Head of caudate nucleus (tissue), 42 donors: ENCODE measurements around the gene NEUROG1.
A peak's percentile ranks its signal among the peaks of the same experiment; 100 is the strongest.

Experiments
- DNase-seq, 42 donors: peaks; one replicate each; pipeline versions ENCODE4 v3.0.0 to v3.0.0-alpha.2; 2020 to 2021; ENCODE audit warnings: mixed read lengths in 7 of 42
- intact Hi-C: fragments of 100-400 bp; cut with DNase I; formaldehyde crosslinking; loops from one replicate; pipeline ENCODE4 v1.15.0; 2022

NEUROG1 gene, protein sequence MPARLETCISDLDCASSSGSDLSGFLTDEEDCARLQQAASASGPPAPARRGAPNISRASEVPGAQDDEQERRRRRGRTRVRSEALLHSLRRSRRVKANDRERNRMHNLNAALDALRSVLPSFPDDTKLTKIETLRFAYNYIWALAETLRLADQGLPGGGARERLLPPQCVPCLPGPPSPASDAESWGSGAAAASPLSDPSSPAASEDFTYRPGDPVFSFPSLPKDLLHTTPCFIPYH

DNA sequence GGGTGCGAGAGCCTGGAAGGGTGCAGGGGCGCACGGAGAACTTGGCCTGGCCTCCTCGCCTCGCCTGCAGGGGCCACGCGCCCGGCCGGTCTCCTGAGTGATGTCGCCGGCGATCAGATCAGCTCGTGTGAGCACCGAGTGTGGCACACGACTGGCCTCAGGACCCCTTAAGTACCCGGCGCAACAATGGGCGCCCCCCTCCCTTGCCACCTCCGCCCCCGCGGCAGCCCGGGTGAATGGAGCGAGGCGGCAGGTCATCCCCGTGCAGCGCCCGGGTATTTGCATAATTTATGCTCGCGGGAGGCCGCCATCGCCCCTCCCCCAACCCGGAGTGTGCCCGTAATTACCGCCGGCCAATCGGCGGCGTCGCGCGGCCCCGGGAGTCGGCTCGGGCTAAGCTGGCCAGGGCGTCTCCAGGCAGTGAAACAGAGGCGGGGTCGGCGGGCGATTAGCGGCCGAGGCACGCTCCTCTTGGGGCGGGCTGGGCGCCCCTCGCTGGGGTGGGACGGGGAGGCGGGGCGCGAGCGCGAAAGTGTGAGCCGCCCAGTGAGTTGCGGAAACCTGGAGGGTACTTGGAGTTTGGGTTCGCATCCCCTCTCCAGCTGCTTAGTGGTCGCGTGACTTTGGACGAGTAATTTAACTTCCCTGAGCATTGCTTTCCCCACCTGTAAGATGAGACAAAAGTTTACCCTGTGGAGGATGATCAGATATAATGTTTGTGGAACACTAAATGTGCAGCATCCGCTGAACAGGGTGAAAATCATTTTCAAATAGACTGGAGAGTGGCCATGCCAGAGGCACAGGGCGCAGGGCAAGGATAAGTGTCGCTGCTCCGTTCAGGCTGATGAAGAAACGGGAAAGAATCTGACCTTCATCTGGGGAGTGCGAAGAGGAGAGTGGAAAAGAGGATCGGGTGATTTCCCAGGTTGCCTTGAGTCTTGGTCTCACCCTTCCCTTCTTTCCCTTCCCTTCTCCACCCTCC is at the start of gene NEUROG1:
TSS of gene NEUROG1 (minus strand) at position 145 of the 982 bp plus-strand sequence. CDS start 274 bp downstream, outside the sequence.
- intact Hi-C loops, result no loop called here
- DNase-seq, result peak in 2 of 42 donors; percentile 27 to 42

DNA sequence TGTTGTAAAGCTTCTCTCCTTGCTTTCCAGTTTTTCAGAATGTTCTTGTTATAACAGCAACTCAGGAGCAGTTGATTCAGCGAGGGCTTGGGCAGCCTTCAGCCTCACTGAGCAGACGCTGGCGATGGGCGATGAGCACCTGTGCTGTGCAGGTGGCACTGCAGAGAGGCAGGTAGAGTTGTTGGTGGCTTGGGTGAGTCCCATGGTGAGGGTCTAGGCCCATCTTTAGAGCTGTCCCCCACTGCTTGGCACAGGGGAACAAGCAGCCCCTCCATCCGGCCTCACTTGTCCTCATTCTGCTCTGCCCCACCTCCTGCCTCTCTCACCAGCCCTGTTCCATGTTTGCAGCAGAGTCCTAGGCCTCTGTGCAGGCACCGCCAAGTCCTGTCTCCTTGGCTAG is 49.2 kb upstream of the NEUROG1 start:
- no peak for DNase-seq
- intact Hi-C loops, result no loop called here

DNA sequence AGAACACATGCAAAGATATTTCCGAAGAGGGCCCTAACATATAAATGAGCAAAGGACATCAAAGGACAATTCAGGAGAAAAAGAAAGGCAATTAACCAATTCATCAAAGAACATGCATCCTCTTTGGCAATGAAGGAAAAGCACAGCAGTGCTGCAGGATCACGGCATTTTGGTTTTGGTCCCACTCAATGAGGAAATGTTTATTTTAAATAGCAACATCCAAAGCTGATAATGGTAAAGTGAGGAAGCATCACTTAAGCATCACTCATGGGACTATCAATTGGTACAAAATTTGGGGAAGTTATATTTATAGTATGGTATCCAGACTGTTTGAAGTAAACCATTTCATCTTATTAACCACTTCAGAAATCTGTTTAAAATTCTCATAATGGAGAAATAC is 48.5 kb upstream of the NEUROG1 start:
- intact Hi-C loops, result no loop called here
- DNase-seq, result no peak

DNA sequence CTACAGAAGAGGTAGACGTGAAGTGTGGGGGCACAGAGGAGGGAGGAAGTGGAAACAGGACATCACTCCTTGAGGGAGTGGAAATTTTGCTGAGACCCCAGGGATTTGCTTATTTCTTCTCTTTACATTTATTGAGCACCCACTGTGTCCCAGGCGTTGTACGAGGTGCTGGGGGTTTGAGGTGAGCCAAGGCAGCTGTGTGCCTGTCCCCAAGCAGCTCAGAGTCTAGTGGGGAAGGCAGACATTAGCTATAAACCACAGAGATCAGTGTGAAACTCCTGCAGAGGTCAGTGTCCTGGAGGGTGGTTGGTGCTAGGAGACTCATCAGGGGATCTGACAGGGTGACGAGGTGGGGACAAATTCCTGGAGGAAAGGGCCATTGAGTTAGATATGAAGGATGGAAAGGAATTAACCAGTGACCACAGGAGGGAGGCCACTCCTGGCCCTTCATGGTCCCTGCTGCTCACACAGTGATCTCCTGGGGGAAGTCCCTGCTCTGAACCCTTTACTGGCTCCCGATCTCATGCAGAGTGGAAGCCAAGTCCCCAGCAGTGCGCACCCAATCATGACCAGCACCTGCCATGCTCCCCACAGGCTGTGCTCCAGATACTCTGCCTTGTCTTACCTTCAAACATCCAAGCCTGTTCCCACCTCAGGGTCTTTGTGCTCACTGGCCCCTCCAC is 46.5 kb upstream of the NEUROG1 start:
- no peak for DNase-seq
- intact Hi-C loops, result no loop called here

DNA sequence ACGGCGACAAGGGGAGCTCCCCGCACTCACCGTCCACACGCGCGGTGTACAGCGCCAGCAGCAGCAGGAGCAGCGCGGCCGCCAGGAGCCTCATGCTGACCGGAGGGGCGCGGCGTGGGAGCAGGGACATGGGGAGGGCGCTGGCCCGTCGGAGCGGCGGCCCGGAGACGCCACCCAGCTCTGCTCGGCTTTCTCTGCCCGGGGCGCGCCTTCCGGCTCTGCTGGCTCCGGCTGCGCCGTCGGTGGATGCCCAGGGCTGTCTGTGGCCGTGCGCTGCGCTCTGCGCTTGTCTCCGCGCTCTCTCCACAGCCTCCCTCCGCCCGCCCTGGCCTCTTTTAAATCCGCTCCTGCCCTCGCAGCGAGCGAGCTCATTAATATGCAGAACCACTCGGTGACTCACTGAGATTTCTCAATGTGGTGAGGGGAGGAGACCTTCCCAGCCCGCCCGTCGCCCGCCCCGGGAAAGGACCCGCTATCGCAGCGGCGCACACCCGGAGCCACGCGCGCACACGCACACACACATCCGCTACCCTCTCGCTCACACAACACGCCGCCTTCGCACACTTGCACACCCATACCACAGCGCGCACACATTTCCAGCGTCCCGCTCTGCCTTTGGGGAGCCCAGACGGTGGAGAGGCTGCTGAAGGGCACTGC is 43.0 kb upstream of the NEUROG1 start, which contains the start of gene CXCL14:
TSS of gene CXCL14 (minus strand) at position 307 of the 657 bp plus-strand sequence. CDS start at position 94, 213 bp downstream.
- peak; percentile 24 to 94 (median 75) for DNase-seq
- intact Hi-C loops, result no loop called here

DNA sequence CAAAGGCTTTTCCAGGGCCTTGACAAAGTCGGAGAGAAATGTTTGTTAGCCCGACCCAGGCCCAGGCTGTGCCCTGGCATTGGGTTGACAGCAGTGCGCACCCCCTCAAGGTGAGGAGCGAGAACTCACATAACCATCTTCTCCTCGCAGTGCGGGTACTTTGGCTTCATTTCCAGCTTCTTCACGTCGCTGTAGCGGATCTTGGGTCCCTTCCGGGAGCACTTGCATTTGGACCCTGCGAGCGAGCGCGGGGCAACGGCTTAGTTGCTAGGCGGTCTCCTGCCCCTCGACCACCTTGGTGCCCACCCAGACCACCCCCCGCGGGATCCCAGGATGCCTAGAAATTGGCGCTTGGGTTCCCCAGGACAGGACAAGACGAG is 42.5 kb upstream of the NEUROG1 start:
- DNase-seq, result no peak
- intact Hi-C loops, result no loop called here

DNA sequence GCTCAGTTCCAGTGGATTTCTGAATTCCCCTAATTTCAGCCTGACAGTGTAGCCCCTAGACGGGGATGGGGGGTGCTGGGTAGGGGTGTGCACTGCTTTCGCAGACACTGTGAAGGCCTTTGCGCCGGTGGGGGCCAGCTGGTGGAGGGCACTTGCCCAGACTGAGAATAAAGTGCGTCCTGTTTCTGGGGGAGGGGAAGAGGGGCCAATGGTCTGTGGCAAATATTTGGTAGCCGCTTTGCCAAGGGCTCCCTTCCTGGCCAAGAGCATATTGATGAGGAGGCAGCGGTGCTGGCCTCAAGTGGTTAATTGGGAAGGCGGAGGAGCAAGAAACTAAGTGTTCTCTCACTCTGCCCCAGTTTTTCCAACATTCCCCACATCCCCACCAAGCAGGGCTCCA is 41.7 kb upstream of the NEUROG1 start:
- intact Hi-C loops, result no loop called here
- DNase-seq, result peak in 4 of 42 donors; percentile 24 to 51 (median 34)

DNA sequence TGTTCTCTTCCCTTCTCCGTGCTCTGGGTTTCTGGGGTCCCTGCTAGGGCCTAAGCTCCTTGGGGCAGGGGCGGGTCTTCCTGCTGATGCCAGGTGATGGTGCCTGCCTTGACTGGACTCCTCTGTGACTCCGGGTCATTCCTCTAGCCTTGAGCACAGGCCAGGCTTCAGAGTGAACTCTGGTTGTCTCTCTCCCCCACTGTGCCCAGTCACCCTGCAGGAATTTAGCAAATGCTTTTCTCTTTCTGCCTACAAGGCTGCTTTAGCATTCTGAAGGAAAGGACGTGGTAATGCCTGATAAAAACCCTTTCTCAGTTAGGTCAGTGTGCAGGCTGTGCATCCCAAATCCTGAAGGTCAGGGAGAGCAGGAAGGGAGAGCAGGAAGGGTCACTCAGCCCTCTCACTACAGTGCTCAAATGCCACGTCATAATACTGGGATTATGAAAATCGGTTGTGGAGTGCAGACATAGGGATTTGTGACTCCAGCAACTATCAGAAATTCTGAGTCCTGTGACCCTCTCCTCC is 40.4 kb upstream of the NEUROG1 start:
- intact Hi-C loops, result no loop called here
- DNase-seq, result no peak

DNA sequence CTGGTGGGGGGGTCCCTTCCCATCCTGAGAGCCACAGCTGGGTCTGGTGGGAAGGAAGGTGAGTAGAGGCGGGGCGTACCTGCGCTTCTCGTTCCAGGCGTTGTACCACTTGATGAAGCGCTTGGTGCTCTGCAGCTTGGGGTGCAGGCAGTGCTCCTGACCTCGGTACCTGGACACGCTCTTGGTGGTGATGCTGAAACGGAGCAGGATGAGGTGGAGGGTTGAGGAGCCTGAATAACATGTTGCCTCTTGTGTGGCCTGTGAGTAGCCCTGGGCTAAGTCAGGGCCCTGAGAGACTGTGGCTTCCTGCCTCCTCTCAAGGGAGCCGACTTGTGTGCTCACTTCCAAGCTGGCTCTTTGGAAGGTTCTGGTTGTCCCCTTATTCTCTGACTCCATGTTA is 38.7 kb upstream of the NEUROG1 start:
- intact Hi-C loops, result no loop called here
- DNase-seq, result no peak

DNA sequence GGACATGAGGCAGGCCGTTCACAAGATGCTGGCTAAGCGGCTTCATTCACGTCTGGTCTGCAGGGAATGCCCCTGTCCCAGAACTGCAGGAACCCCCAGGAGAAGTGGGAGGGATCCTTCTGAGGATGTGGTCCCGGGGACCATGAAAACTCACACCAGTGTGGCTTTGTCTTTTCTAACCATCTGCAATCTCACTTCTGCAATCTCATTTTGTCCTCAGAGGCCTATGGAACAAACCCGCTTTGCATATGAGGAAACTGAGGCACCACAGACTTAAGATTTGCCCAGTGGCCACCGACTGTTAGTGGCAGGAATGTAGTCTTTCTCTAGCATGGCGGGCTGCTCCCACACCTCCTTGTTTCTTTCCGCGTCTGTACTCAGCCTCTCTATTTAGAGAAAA is 36.1 kb upstream of the NEUROG1 start:
- intact Hi-C loops, result no loop called here
- no peak for DNase-seq

DNA sequence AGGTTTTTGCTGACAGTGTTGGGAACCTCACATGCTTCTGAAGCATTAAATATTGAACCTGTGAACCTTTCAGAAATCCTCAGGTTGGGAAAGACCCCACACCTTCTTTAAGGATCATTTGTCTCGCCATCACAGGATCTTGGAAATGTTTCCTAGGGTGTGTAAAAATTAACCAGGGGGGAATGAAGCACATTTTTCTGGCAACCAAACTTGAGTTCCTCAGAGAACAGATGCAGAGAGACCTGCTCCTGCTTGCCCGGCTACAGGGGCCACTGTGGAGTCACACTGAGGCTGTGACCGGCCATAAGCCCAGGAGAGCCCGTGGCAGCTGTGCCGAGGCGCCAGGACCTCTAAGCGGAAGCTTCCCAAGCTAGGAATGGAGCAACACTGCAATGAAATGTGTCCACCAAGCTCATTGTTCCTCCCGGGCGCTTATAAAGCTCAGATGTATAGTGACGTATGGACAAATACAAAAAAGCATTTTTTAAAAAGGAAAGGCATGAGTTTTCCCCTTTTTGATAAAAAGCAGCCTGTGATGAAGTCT is 35.4 kb upstream of the NEUROG1 start:
- intact Hi-C loops, result no loop called here
- DNase-seq, result no peak

DNA sequence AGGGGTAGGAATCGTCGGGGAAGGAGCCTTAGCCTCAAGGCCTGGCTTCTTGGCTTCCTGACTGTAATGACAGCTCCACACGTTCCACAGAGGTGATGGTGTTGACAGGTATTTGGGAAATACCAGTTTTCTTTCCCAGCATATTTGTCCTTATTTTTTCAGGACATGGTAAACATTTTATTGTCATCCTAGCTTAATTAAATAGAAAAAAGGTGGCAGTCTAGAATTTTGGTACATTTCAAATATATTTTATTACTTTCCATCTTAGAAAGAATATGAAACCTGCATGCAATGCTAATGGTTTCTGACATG is 34.6 kb upstream of the NEUROG1 start:
- DNase-seq, result no peak
- intact Hi-C loops, result no loop called here

DNA sequence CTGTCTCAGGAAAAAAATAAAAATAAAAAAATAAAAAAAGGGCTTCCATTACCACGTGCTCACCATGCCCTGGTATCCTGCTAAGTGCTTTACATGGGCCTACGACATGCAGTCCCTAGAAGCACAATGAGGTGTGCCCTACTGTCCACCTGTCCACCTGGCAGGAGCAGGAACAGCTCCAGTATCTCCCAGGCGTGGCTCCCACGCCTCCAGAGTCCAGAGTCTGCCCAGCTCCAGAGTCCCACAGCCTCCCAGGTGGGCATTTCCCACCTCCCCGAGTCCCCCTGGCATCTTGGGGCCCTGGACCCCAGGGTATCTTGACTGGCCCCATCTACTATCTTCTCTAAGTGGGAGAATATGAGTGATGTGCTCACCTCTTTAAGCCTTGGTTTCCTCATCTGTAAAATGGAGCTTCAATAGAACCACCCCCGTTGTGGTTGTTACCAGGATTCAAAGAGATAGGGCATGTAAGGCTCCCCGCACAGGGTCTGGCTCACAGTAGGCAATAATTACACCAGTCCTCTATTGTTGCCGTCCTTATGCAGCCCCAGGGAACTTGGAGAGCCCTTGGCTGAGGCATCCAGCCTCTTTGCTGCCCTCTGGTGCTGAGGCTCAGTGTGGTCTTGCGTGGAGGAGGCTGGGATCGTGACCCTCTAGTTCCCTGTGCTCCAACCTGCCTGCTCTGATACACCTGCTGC is 34.1 kb upstream of the NEUROG1 start:
- intact Hi-C loops, result no loop called here
- peak in 6 of 42 donors; percentile 26 to 54 (median 40) for DNase-seq

DNA sequence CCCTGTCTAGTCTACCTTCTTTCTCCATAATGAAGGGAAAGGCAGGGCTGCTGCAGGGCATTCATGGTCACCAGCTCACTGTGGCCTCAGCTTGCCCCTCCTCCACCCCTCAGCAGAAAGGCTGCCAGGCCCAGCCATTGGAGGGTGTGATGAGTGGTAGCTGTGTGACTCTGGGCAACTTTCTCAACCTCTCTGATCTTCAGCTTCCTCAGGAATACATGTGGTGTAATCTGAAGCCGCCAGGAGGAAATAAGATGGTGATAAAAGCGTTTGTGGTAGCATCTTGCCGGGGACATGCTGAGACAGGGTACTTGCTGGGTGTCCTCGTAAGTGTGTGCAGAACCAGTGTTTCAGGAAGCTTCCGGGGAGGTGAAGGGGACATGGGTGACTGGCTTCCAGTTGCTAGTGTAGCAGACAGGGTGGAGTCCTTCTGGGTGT is 33.2 kb upstream of the NEUROG1 start:
- DNase-seq, result no peak
- intact Hi-C loops, result no loop called here

DNA sequence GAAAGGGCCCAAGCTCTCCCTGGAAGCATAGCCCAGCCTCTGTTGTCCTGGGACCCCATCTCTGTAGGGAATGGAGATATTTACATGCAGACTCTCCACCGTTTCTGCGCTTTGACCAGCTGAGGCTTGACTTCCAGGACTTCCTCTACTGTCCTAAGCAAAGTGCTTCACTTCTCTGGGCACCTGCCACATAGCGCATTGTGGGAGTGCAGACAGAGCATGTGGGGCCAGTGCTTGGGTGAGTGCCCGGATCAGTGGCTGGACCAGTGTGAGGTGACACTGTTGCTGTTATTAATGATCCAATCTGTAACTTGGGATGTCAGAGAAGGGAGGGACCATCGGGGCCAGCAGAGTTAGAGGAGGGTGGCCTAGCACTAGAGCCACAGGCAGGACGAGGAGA is 32.5 kb upstream of the NEUROG1 start:
- DNase-seq, result peak in 3 of 42 donors; percentile 23 to 62 (median 27)
- intact Hi-C loops, result no loop called here

DNA sequence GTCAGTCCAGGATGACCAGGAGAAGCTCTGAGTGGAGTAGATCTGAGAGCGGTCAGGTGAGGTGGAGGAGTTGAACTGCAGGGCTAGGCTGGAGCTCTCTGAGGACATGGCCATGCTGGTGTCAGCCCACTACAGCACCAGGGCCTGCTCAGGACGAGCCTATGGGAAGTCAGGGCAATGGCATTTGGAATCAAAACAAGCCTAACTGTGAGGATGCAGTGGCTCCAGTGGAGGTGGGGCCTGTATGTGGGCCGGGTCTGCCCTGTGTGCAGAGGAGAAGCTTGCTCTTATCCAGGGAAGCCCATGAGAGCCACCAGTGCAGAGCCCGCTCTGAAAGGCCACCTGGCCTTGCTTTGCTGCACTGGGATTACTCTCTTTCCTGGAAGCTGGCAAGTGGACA is 31.9 kb upstream of the NEUROG1 start:
- DNase-seq, result peak in 1 of 42 donors; percentile 7
- intact Hi-C loops, result no loop called here

DNA sequence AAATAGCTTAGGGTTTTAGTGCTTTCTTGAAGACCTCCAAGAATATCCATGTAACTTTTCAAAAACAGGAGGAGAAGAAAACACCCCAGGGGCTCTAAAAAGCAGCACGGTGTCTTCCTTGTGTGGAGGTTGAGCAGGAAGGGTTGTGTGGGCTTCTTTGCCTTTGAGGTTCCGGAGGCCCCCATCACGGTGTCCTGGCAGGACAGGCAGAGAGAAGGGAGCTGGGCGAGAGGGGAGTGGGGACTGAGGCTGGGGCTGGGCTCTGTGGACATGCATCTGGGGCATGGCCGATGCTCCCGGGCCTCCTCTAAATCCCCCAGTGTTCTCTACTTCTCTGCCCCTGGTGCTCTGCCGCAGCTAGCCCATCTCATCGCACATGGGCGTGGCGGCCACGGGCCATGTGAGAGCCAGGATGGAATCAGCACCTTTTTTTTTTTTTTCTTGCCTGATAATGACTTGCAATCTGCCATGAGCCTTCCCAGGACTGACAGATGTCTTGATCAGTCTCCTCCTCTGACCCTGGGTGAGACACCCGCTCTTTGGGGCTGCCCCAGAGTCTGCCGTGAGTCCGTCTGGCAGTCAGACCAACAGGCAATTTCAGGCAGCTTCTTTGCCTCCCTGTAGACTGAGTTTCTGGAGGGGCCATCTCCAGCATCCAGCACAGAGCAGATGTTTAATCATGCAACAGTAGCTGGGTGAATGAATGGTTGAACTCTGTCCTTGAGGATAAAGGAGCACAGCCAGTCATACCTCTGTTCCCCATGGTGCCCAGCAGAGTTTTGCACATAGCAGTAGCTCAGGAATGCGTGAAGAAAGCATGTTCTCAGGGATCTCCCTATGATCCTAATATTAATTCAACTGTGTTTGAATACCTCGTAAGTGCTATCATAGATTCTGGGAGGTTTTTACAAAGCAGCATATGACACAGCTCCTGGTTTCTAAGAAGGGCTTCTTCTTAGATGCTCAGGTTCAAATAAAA is 30.9 kb upstream of the NEUROG1 start:
- intact Hi-C loops, result no loop called here
- peak in 1 of 42 donors; percentile 15 for DNase-seq
